HG02588 (cell line): ENCODE measurements around the gene MNAT1.

Source experiments
- ATAC-seq: cut with Tn5 transposase; IDR thresholded peaks from one replicate; pipeline ENCODE4 v1.9.1; 2021; ENCODE audit warnings: mild to moderate bottlenecking, moderate library complexity; ENCODE audit not compliant: unreplicated experiment

Gene MNAT1

DNA sequence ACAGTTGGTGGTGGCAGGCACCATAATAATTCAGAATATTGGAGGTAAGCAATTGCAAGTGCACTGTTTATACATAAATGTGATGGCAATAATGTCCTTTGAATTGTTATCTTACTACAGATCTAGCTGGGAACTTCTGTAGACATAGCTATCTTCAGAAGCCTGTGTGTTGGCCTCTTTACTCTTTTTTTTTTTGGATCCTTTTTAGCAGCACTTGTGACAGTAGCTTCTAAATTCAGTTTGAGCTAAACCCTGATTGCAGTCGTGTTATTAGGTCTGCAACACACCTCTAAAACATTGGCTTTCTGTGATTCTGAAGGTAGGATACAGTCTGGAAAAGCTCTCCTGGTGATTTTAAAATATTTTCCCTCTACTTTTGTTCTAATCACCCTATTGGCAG lies 285.0 kb downstream of the MNAT1 start:
- no peak for ATAC-seq
